Gastroesophageal sphincter (tissue), 3 donors: ENCODE data around the gene EPC1.

Experiments used
- CTCF ChIP-seq, 4 experiments: fragments of 200-600 bp in 2 of 4; fragments of 450-650 bp in 2 of 4; sonication (generic) in 1 of 4; IDR thresholded peaks; one replicate each; pipeline ENCODE4 v1.5.1; 2017 to 2019; ENCODE audit warnings: antibody characterized with exemption in 4 of 4, mild to moderate bottlenecking in 2 of 4, moderate library complexity in 2 of 4
- POLR2A ChIP-seq, 2 donors: fragments of 450-650 bp; IDR thresholded peaks; one replicate each; pipeline ENCODE4 v1.6.1; 2017; ENCODE audit warnings: antibody characterized with exemption in 2 of 2, mild to moderate bottlenecking in 2 of 2, moderate library complexity in 1 of 2

DNA sequence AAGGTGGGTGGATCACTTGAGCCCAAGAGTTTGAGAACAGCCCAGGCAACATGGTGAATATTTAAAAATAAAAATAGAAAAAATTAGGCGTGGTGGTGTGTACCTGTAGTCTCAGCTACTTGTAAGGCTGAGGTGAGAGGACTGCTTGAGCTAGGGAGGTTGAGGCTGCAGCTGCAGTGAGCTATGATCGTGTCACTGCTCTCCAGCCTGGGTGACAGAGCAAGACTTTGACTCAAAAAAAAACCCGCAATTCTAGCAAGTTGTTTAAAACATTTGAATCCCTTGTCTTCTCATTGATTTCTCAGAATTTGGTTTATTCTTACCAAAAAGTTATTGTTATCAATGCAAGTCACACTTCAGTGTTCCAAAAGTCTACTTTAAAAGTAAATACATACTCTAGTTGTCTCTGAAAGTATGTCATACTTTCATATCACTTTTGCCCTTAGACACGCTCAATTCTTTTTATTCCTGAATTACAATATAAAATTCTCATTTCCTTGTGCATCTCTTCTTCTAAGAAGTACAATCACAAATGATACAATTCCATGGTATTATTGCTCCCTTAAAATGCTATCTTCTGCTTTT is 6.3 kb downstream of the EPC1 start:
- TF ChIP-seq CTCF (IDR thresholded peaks at IDR 0.05), result no peak
- no peak for TF ChIP-seq POLR2A (IDR thresholded peaks at IDR 0.05)
